Measurements from ENCODE around the gene HPS1. TPM values are rescaled to one million over a fixed set of nuclear protein-coding genes. Genes with fewer than 3 reads are reported as not detected.
A peak's percentile ranks its signal among the peaks of the same experiment; 100 is the strongest.

The HPS1 gene
- total RNA-seq, 1 donor: 42.3 TPM

GRCh38 chr10:98377001-98377400, 69.7 kb downstream of the HPS1 start:
- peak; percentile 14 for DNase-seq (ENCODE audit: low read depth)
- no peak overlapping the region for H3K4me3 ChIP-seq (ENCODE audit: low read depth, low read length)
- TF ChIP-seq CTCF (IDR thresholded peaks at IDR 0.05; ENCODE audit: insufficient read depth, low read length): no peak

GRCh38 chr10:98376485-98376884, 70.2 kb downstream of the HPS1 start:
- no peak overlapping the region for H3K4me3 ChIP-seq (ENCODE audit: low read depth, low read length)
- no peak for TF ChIP-seq CTCF (IDR thresholded peaks at IDR 0.05; ENCODE audit: insufficient read depth, low read length)
- peak; percentile 18 for DNase-seq (ENCODE audit: low read depth)

- DNase-seq (ENCODE audit: low read depth): peak; percentile 59
- no peak for TF ChIP-seq CTCF (IDR thresholded peaks at IDR 0.05; ENCODE audit: insufficient read depth, low read length)
- no peak overlapping the region for H3K4me3 ChIP-seq (ENCODE audit: low read depth, low read length)
Observed at GRCh38 chr10:98374217-98374985, 72.3 kb downstream of the HPS1 start.

GRCh38 chr10:98373260-98374040, 73.3 kb downstream of the HPS1 start:
- TF ChIP-seq CTCF (IDR thresholded peaks at IDR 0.05; ENCODE audit: insufficient read depth, low read length): no peak
- DNase-seq (ENCODE audit: low read depth): peak; percentile 32
- H3K4me3 ChIP-seq (ENCODE audit: low read depth, low read length): no peak overlapping the region

GRCh38 chr10:98370831-98371820, 75.6 kb downstream of the HPS1 start:
- DNase-seq (ENCODE audit: low read depth): no peak
- no peak overlapping the region for H3K4me3 ChIP-seq (ENCODE audit: low read depth, low read length)
- no peak for TF ChIP-seq CTCF (IDR thresholded peaks at IDR 0.05; ENCODE audit: insufficient read depth, low read length)

GRCh38 chr10:98369801-98370200, 76.9 kb downstream of the HPS1 start:
- no peak overlapping the region for H3K4me3 ChIP-seq (ENCODE audit: low read depth, low read length)
- DNase-seq (ENCODE audit: low read depth): no peak
- no peak for TF ChIP-seq CTCF (IDR thresholded peaks at IDR 0.05; ENCODE audit: insufficient read depth, low read length)
